GM18507 (cell line): ENCODE measurements around the gene KCNG4.

ENCODE experiments used
- DNase-seq: peaks from one replicate; pipeline ENCODE4 v3.0.0; 2011; ENCODE audit warnings: low read depth; ENCODE audit not compliant: insufficient read length; ENCODE audit errors: extremely low spot score
- FAIRE-seq: peaks from 2 replicates; lab custom pipeline; 2011; peaks lifted over from hg19 to GRCh38; lab: Jason Lieb, UNC

Gene KCNG4

DNA sequence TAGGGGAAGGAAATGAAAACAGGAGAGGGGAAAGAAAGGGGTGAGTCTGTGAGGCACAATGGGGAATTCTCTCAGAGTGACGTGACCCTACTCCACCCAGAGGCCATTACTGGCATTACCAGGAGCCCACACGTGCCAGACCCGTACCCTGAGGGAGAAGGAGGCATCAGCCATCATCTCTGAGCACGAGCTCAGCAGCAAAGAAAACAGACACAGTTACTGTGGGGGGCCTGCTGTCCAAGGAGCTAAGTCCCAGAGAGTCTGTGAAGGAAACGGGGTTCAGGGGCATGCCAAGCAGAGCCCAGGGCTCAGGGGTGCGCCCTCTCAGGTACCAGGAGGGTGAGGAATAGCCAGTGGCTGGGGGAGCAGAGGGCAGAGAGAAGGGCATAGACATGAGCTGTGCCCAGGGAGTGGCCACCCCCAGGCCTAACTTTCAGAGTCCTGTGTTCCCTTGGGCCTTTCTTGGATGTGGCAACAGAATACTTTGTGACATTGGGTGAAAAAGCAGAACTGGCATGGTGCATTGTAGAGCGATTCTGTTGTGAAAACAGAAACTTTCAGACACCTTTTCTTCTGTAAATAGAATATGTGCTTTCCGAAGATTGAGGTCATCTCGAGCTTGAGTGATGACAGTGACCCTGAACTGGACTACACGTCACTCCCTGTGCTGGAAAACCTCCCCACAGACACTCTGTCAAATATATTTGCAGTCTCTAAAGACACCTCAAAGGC lies 64.3 kb downstream of the KCNG4 start:
- peak; percentile 78 for FAIRE-seq
- DNase-seq: peak; percentile 65

- FAIRE-seq (no peak), DNase-seq (no peak)
Measured at GRCh38 chr16:84174396-84174795, 65.4 kb downstream of the KCNG4 start.

- FAIRE-seq (no peak), DNase-seq (no peak)
Measured at GRCh38 chr16:84169765-84170310, 70.0 kb downstream of the KCNG4 start.
